ENCODE results near the gene MAGI2.
"Not testable (repeated sequence)": the region's sequence is repeated elsewhere in the genome, so short reads cannot be mapped to it uniquely, and the experiment has no call there.

Gene MAGI2

GRCh38 chr7:78284945-78285344, 1168.5 kb downstream of the MAGI2 start:
- no peak for DNase-seq (ENCODE audit: low spot score)

GRCh38 chr7:78280276-78280675, 1173.2 kb downstream of the MAGI2 start:
- no peak for DNase-seq (ENCODE audit: low spot score)

GRCh38 chr7:78279457-78279856, 1174.0 kb downstream of the MAGI2 start:
- no peak for DNase-seq (ENCODE audit: low spot score)

GRCh38 chr7:78279032-78279431, 1174.4 kb downstream of the MAGI2 start:
- DNase-seq (ENCODE audit: low spot score): no peak

- DNase-seq (ENCODE audit: low spot score): no peak
Measured at GRCh38 chr7:78267141-78267540, 1186.3 kb downstream of the MAGI2 start.

GRCh38 chr7:78265486-78265885, 1188.0 kb downstream of the MAGI2 start:
- DNase-seq (ENCODE audit: low spot score): no peak

- DNase-seq (ENCODE audit: low spot score): no peak
Measured at GRCh38 chr7:78265071-78265470, 1188.4 kb downstream of the MAGI2 start.

GRCh38 chr7:78264105-78264504, 1189.4 kb downstream of the MAGI2 start:
- DNase-seq (ENCODE audit: low spot score): no peak

- no peak for DNase-seq (ENCODE audit: low spot score)
Measured at GRCh38 chr7:78261739-78262138, 1191.7 kb downstream of the MAGI2 start.

- DNase-seq (ENCODE audit: low spot score): no peak
Measured at GRCh38 chr7:78261302-78261701, 1192.2 kb downstream of the MAGI2 start.

GRCh38 chr7:78260826-78261225, 1192.6 kb downstream of the MAGI2 start:
- no peak for DNase-seq (ENCODE audit: low spot score)

- DNase-seq (ENCODE audit: low spot score): no peak
Measured at GRCh38 chr7:78254726-78255055, 1198.8 kb downstream of the MAGI2 start.

- no peak for DNase-seq (ENCODE audit: low spot score)
Measured at GRCh38 chr7:78253850-78254725, 1199.4 kb downstream of the MAGI2 start.

- no peak for DNase-seq (ENCODE audit: low spot score)
Measured at GRCh38 chr7:78248867-78249266, 1204.6 kb downstream of the MAGI2 start.

- no peak for DNase-seq (ENCODE audit: low spot score)
Measured at GRCh38 chr7:78247910-78248689, 1205.4 kb downstream of the MAGI2 start.

- not testable (repeated sequence) for DNase-seq (ENCODE audit: low spot score)
Measured at GRCh38 chr7:78240179-78240578, 1213.3 kb downstream of the MAGI2 start.

GRCh38 chr7:78234634-78235033, 1218.8 kb downstream of the MAGI2 start:
- no peak for DNase-seq (ENCODE audit: low spot score)

GRCh38 chr7:78232806-78233205, 1220.7 kb downstream of the MAGI2 start:
- DNase-seq (ENCODE audit: low spot score): no peak

GRCh38 chr7:78226059-78226719, 1227.3 kb downstream of the MAGI2 start:
- DNase-seq (ENCODE audit: low spot score): no peak

- no peak for DNase-seq (ENCODE audit: low spot score)
Measured at GRCh38 chr7:78225534-78225933, 1227.9 kb downstream of the MAGI2 start.

GRCh38 chr7:78224923-78225322, 1228.5 kb downstream of the MAGI2 start:
- no peak for DNase-seq (ENCODE audit: low spot score)

GRCh38 chr7:78223598-78223997, 1229.9 kb downstream of the MAGI2 start:
- no peak for DNase-seq (ENCODE audit: low spot score)

Measured in germinal center (tissue), 1 donor.